Activated T-cell treated with anti-CD3 and anti-CD28 coated beads, Interleukin-2, amount 50 U/mL, for 4 hours (primary cell): Measurements from ENCODE around the gene KCP. TPM values are rescaled to one million over a fixed set of nuclear protein-coding genes. Genes with fewer than 3 reads are reported as not detected.
A peak's percentile ranks its signal among the peaks of the same experiment; 100 is the strongest.

Experiments used
- ATAC-seq, 2 donors: fragments of 200-7000 bp; cut with Tn5 transposase; one replicate each; pipeline ENCODE4 v1.10.0; 2021
- DNase-seq: peaks from one replicate; pipeline ENCODE4 v3.0.0-alpha.2; 2020
- H3K27me3 Mint-ChIP-seq: one replicate; pipeline ENCODE4 v1.8.0; 2021; ENCODE audit warnings: low read depth, mixed read lengths
- H3K36me3 Mint-ChIP-seq: one replicate; pipeline ENCODE4 v1.8.0; 2022; ENCODE audit warnings: mixed read lengths; ENCODE audit not compliant: insufficient read depth
- H3K4me1 Mint-ChIP-seq: one replicate; pipeline ENCODE4 v1.8.0; 2021; ENCODE audit warnings: low read depth, mixed read lengths
- H3K4me3 Mint-ChIP-seq: one replicate; pipeline ENCODE4 v1.8.0; 2021; ENCODE audit warnings: mild to moderate bottlenecking, moderate library complexity, mixed read lengths
- H3K9me3 Mint-ChIP-seq: one replicate; pipeline ENCODE4 v1.8.0; 2021; ENCODE audit warnings: mixed read lengths
- total RNA-seq, 3 donors: library from RNA; stranded (reverse); gene quantifications; one replicate each; pipeline ENCODE4 v1.2.1, GENCODE V29; 2021

KCP gene
- total RNA-seq, 3 donors from 2014 or later, result 0.10 to 0.40 (median 0.27) TPM

DNA sequence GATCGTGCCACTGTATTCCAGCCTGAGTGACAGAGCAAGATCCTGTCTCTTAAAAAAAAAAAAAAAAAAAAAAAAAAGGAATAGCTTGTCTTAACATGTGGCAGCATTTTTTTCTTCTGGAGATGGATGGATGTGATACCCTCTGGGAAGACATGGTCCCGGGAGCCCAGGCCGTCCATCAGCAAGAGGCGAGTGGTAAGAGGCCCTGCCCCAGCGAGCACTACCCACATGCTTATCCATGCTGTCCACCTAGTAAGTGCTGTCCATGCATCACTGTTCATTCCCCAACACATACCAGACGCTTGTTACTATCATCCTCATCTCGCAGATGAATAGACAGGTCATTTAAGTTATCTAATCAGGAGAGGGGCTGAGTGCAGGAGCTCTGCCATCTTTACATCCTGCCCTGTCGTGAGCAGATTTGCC lies 35.0 kb downstream of the KCP start:
- Mint-ChIP-seq H3K4me1 (no peaks in the 10 kb centered on the region), H3K36me3 (no peaks in the 10 kb centered on the region), H3K9me3 (no peaks in the 10 kb centered on the region), H3K4me3 (no peak overlapping the region), H3K27me3 (no peaks in the 10 kb centered on the region)
- ATAC-seq, result no peak
- no peak for DNase-seq

DNA sequence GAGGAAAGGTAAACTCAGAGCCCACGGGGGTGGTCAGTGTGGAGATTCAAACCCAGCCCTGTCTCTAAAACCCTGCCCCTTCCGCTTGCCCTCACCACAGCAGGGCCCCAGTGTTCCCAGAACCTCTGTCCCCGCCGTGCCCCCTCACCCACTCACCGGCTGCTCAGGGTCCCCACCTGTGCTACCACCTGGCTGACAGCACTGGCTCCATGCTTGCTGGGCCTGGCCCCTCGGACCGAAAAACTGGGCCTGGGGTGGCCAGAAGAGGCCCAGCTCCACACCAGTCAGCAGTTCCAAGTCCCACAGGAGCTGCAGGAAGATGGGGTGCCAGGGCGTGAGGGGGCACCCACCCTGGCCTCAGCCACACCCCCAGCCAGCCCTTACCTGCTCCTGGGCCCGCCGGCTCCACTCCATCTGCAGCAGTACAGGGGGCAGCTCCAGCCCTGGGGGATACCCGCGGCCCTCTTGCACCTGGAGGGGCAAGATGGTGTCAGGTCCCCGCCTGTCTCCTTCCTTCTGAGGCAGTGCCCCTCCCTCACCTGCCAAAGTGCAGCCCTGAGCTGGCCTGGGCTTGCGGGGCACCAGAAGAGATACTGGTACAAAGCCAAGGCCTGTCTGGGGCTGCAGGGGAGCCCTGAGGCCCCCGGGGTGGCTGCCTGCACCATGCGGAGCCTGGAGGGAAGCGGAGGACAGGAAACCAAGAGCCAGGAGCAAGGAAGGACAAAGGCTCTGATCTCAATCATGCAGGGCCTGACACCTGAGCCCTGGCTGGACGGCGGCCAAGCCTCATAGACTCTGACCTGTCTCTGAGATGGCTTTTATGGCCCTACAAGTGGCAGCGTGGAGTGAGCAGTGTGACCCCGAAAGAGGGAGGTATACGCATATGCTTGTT lies 36.1 kb downstream of the KCP start:
- no peaks in the 10 kb centered on the region for H3K9me3 Mint-ChIP-seq
- H3K27me3 Mint-ChIP-seq, result peaks cover 5% of the 10 kb centered on the region
- H3K36me3 Mint-ChIP-seq, result no peaks in the 10 kb centered on the region
- DNase-seq (no peak), ATAC-seq (no peak)
- peaks cover 6% of the 10 kb centered on the region for H3K4me1 Mint-ChIP-seq
- H3K4me3 Mint-ChIP-seq, result no peak overlapping the region

DNA sequence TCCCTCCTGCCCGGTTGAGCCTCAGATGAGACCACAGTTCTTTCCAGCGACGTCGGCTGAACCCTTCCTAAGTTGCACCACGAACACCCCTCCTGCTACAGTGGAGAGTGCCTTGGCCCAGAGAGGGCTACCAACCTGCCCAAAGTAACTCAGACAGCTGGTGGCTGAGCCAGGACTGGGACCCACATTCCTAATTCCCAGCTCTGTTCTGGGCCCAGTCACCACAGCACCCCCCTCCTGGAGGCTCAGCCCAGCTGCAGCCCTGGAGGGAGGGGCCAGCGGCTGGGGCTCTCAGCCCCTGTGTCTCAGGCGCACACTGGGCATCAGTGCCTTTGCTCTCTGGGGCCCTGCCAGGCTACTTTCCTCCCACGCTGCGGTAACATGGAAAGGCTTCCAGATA lies 37.3 kb downstream of the KCP start:
- H3K36me3 Mint-ChIP-seq, result no peaks in the 10 kb centered on the region
- peaks cover 5% of the 10 kb centered on the region for H3K27me3 Mint-ChIP-seq
- no peak overlapping the region for H3K4me3 Mint-ChIP-seq
- peaks cover 6% of the 10 kb centered on the region for H3K4me1 Mint-ChIP-seq
- no peak for ATAC-seq
- H3K9me3 Mint-ChIP-seq, result no peaks in the 10 kb centered on the region
- no peak for DNase-seq

DNA sequence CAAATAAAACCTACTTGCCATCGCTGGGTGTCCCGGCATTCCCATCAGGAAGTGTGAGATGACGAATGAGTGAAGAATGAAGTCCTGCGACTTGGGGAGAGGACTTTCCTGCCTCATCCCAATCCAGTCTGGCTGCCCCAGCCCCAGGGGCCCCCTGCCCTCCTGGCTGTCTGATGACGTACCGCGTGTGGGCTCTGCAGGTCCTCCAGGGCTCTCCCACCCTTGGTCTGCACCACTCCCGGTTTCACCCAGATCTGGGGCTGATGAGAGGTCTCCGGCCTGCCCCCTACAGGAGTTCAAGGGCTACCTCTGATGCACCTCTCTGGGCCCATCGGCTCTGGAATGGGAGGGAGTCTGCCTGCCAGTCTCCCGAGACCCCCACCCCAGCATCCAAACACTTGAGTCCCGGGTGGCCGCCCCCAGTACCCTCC lies 38.1 kb downstream of the KCP start:
- H3K4me1 Mint-ChIP-seq, result peaks cover 6% of the 10 kb centered on the region
- ATAC-seq (no peak), DNase-seq (no peak)
- H3K9me3 Mint-ChIP-seq, result no peaks in the 10 kb centered on the region
- H3K4me3 Mint-ChIP-seq, result no peak overlapping the region
- H3K27me3 Mint-ChIP-seq, result peaks cover 5% of the 10 kb centered on the region
- H3K36me3 Mint-ChIP-seq, result no peaks in the 10 kb centered on the region

DNA sequence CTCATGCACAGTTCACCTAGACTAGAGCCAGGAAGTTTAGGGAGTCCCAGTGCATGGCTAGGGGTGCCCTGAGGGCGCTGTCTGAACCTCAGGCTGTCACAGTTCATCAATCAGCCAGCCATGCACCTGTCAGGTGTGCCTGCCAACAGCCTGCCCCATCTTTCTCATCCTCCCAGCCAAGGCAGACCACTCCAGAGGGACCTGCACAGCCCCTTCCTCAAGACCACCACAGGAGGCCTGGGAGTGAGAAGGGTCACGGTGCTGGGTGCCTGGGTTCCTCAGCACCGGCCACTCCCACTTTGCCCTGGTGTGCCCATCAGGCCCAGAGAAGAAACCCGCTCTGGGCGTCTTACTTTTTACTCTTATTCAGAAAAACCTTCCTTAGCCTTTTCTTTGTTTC lies 39.5 kb downstream of the KCP start:
- H3K4me3 Mint-ChIP-seq, result peak overlapping the region; percentile 21
- no peaks in the 10 kb centered on the region for H3K9me3 Mint-ChIP-seq
- ATAC-seq (no peak), DNase-seq (no peak)
- H3K4me1 Mint-ChIP-seq, result peaks cover 6% of the 10 kb centered on the region
- peaks cover 5% of the 10 kb centered on the region for H3K27me3 Mint-ChIP-seq
- H3K36me3 Mint-ChIP-seq, result peaks cover 3% of the 10 kb centered on the region

DNA sequence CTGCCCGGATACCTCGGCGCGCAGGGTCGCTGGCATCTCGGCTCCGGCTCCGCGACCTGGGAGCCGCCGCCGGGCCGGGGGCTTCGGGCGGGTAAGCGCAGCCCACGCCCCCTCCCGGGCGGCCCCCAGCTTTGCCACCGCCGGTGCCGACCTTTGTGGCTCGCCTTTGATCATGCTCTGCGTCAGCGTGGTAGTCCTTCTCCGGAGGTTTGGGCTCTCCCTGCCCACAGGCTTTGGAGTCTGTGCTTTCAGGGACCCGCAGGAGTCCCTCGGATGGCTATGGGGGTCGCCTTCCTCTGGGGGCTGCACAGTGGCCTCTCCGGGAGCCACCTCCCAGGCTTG lies 40.6 kb downstream of the KCP start:
- ATAC-seq (peak; percentile 46 to 53), DNase-seq (no peak)
- peaks cover 9% of the 10 kb centered on the region for H3K4me1 Mint-ChIP-seq
- no peaks in the 10 kb centered on the region for H3K9me3 Mint-ChIP-seq
- H3K36me3 Mint-ChIP-seq, result peaks cover 11% of the 10 kb centered on the region
- peak overlapping the region; percentile 73 for H3K4me3 Mint-ChIP-seq
- H3K27me3 Mint-ChIP-seq, result peaks cover 5% of the 10 kb centered on the region

DNA sequence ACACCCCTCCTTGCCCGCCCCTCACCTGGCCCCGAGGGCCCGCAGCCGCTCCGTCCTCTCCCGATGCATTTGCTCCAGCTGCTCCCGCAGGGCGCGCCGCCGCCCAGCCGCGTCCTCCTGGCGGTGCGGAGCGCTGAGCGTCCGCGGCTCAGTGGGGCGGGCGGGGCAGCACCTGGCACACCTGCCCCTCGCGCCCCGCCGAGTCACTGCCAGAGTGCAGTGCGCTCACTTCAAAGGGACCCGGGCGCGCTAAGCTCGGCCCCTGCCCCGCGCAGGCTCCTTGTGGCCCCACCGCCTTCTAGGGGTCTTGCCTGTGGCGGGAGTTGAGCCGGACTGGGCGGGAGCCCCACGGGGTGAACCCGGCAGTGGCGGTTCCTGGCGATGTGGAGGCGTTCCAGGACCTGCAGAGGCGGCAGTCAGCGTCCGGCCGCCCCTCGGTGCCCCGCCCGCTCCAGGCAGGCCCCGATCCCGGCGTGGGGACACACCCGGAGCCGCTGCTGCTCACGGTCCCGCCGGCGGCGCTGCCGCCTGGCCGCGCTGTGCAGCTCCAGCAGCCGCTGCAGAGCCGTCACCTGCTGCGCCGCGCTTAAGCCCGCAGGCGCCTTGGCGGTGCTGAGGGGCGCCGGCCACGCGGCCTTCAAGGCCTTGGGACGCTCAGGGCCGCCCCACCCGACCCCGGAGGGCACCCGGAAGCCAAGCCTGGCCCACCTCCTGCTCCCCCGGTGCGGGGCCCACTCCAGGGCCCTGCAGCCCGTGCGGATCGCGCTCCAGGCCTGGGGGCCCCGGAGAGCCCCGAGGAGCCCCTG lies 41.2 kb downstream of the KCP start:
- H3K27me3 Mint-ChIP-seq, result peaks cover 5% of the 10 kb centered on the region

DNA sequence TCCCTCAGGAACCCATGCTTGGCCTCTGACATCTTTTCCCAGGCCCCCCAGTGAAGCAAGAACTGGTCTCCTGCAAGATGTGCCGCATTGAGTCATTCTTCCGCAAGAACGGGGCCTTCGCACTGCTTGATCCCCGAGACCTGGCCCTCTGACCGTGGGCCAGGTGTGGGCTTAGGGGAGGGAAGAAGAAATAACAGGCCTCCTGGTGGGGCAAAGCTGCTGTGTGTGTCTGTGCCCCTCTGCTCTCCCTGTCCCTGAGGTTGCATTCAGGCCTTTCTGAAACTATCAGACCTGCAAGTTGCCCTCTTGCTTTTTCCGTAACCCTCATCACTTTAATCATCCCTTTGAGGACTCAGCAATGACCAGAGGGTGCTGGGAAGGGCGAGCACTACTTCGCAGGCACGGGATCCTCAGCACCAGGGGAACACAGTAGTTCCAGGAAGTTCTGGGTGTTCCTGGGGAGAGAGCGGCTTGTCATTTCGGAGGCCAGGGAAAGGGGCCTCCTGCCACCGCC lies 41.8 kb downstream of the KCP start:
- Mint-ChIP-seq H3K4me1 (peaks cover 15% of the 10 kb centered on the region), H3K4me3 (peak overlapping the region; percentile 54), H3K9me3 (no peaks in the 10 kb centered on the region), H3K36me3 (peaks cover 11% of the 10 kb centered on the region), H3K27me3 (peaks cover 5% of the 10 kb centered on the region)
- DNase-seq, result no peak
- ATAC-seq, result no peak

More for the DNA sequence above, 41.2 kb downstream of the KCP start:
- ATAC-seq (peak; percentile 89 to 90), DNase-seq (peak; percentile 38)
- Mint-ChIP-seq H3K36me3 (peaks cover 11% of the 10 kb centered on the region), H3K4me3 (peak overlapping the region; percentile 54), H3K4me1 (peaks cover 12% of the 10 kb centered on the region), H3K9me3 (no peaks in the 10 kb centered on the region)

DNA sequence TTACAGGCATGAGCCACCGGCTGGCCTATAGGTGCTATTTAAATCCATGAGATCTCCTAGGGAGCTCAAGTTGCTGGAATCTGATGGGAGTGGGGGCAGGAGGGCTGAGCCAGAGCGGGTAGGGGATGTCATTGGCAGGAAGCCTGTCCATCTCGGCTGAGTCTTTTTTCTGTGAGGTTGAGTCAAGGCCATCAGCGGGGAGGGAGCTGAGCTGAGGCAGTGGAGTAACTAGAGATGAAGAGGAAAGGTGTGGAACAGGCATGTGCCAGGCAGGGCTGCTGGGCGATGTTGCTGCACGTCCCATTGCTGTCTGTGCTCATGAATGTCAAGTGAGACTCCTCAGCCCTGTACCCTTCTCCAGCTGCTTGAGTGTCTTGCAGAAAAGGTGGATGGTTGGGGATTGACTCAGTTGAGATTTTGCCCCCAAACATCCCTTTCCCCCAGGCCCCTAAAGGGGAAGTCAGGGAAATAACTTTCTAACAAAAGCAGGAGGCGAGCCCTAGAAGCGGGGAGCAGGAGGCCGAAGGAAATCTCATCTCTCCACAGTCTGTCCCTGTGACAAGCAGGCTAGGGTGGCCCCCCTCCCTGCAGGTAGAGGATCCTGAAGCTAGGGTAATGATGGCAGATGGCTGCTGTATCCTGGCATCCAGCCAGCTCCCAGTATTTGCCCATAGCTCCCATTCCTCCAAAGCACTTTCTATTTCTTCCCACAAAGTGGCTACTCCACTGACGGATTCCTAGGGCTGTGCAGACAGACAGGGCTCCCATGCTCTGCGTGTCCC lies 42.5 kb downstream of the KCP start:
- Mint-ChIP-seq H3K36me3 (peaks cover 11% of the 10 kb centered on the region), H3K27me3 (peaks cover 5% of the 10 kb centered on the region), H3K4me1 (peaks cover 18% of the 10 kb centered on the region), H3K4me3 (peak overlapping the region; percentile 2), H3K9me3 (no peaks in the 10 kb centered on the region)
- DNase-seq (no peak), ATAC-seq (no peak)

DNA sequence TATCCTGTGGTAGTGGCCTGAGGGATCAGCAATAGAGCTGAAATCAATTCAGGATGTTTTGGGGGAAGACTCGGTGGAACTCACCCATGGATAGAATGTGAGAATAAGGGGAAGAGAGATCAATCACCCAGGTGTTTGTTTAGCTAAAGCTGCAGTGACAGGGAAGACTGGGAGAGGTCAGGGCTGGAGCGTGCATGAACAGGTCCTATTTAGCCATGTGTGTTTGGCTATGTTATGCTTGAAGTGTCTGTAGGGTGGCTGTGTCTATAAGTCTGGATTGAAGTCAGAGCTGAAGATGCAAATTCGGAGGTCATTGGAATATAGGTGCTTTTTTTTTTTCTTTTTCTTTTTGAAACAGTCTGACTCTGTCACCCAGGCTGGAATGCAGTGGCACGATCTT lies 43.3 kb downstream of the KCP start:
- peaks cover 21% of the 10 kb centered on the region for H3K4me1 Mint-ChIP-seq

DNA sequence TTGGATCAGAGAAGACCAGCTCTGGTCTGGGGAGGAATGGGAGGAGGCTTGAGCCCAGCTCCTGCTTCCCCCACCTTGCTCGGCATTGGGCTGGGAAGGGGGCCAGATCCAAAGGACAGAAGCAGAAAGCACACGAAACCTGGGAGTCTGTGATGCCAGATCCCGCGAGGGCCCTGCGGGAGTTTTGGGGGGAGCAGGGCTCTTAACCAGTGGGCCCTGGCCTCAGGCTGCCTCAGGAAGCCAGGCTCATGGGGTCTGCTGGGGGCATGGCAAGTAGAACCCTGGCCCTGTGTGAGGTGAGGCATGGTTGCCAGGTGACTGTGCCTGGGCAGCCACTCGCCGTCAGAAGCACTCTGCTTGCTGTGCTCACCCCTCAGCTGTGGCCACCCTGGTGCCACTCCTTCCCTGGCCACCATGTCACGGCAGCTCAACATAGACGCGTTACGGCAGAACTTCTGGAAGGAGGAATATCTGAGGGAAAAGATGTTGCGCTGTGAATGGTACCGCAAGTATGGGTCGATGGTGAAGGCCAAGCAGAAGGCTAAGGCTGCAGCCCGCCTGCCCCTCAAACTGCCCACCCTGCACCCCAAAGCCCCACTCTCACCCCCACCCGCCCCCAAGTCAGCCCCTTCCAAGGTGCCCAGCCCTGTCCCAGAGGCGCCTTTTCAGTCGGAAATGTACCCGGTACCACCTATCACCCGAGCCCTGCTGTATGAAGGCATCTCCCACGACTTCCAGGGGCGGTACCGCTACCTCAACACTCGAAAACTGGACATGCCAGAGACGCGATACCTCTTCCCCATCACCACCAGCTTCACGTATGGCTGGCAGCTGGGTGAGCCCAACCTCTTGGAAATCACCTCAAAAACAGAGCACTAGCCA lies 44.3 kb downstream of the KCP start:
- no peak for DNase-seq
- no peak overlapping the region for H3K4me3 Mint-ChIP-seq
- no peak for ATAC-seq
- H3K36me3 Mint-ChIP-seq, result peaks cover 11% of the 10 kb centered on the region
- H3K27me3 Mint-ChIP-seq, result peaks cover 5% of the 10 kb centered on the region
- H3K4me1 Mint-ChIP-seq, result peaks cover 23% of the 10 kb centered on the region
- H3K9me3 Mint-ChIP-seq, result no peaks in the 10 kb centered on the region

More for the DNA sequence above, 43.3 kb downstream of the KCP start:
- peaks cover 11% of the 10 kb centered on the region for H3K36me3 Mint-ChIP-seq
- H3K27me3 Mint-ChIP-seq, result peaks cover 5% of the 10 kb centered on the region
- H3K4me3 Mint-ChIP-seq, result no peak overlapping the region
- no peak for DNase-seq
- no peak for ATAC-seq
- no peaks in the 10 kb centered on the region for H3K9me3 Mint-ChIP-seq

DNA sequence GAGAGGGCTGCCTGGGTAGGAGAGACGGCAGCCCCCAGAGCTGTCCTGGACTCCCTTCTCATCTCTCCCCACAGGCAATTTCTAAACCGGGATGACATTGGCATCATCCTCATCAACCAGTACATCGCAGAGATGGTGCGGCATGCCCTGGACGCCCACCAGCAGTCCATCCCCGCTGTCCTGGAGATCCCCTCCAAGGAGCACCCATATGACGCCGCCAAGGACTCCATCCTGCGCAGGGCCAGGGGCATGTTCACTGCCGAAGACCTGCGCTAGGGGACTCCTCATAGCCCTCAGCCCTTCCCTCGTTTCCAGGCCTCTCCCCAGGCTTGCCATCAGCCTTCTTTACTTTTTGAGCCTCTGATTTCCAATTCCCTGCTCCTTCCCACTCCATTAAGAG lies 45.2 kb downstream of the KCP start:
- Mint-ChIP-seq H3K36me3 (peaks cover 11% of the 10 kb centered on the region), H3K9me3 (no peaks in the 10 kb centered on the region), H3K4me1 (peaks cover 21% of the 10 kb centered on the region), H3K4me3 (peak overlapping the region; percentile 6), H3K27me3 (peaks cover 4% of the 10 kb centered on the region)
- no peak for ATAC-seq
- DNase-seq, result no peak

DNA sequence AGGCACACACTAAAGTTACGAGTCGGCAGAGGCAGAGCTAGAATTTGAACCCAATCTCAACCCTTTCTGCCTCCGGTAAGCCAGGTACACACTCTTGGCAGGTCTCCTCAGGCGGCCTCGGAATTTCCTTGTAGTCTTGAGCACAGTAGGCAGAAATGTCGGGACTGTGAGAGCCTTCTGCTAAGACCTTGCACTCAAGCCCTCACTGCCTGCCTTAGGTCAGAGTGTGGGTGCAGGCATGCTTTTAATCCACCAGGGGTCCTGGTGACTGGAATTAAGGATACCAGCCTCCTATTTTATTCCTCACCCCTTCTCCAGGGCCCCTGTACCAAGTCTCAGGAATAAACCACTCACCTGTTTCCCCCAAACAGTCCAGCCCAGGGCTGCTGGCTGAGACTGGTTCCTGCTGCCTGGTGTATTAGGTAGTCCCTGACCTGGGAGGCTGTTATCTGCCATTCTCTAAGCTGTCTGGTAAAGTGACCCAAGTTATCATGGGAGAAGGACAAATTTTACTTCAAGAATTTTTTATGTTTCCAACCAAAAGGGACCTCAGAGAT lies 47.0 kb downstream of the KCP start:
- DNase-seq (peak; percentile 22), ATAC-seq (peak; percentile 58 to 59)
- H3K36me3 Mint-ChIP-seq, result peaks cover 11% of the 10 kb centered on the region
- H3K4me3 Mint-ChIP-seq, result peak overlapping the region; percentile 100
- no peaks in the 10 kb centered on the region for H3K27me3 Mint-ChIP-seq
- H3K4me1 Mint-ChIP-seq, result peaks cover 17% of the 10 kb centered on the region
- no peaks in the 10 kb centered on the region for H3K9me3 Mint-ChIP-seq
